Measurements from ENCODE around the gene FAM174A. TPM values are rescaled to one million over a fixed set of nuclear protein-coding genes. Genes with fewer than 3 reads are reported as not detected.

Gene FAM174A
- total RNA-seq = 10 to 100 TPM; 17.6 to 51.5 (median 31.0) TPM

GRCh38 chr5:100535060-100536005, at the start of gene FAM174A:
TSS of gene FAM174A (plus strand) at chr5:100535374. CDS start at chr5:100535531, 157 bp downstream.
- peak; percentile 99 for ATAC-seq
- peaks cover 0 to 9% (median 0%) of the 10 kb centered on the region in 3 donors for H3K9me3 ChIP-seq
- 0 to 1% methylated on average over 11 to 21 of the region's 62 CpGs for WGBS, 2 donors (ENCODE audit: low coverage in 1 of 2)
- H3K27ac ChIP-seq = peak within 1 kb of the TSS; percentile 84 to 91 (median 88)
- TF ChIP-seq POLR2A (IDR thresholded peaks at IDR 0.05) = peak; percentile 36 to 42
- no peak for TF ChIP-seq EP300 (IDR thresholded peaks at IDR 0.05)
- TF ChIP-seq CTCF (IDR thresholded peaks at IDR 0.05) = no peak
- peak; percentile 61 for TF ChIP-seq POLR2AphosphoS5 (IDR thresholded peaks at IDR 0.05)
- H3K4me3 ChIP-seq = peak within 1 kb of the TSS; percentile 64 to 69
- H3K27me3 ChIP-seq = no peaks in the 10 kb centered on the region
- H3K4me1 ChIP-seq = peaks cover 3 to 39% (median 6%) of the 10 kb centered on the region in 3 donors
- H3K36me3 ChIP-seq = no peaks in the 10 kb centered on the region

- WGBS, 2 donors (ENCODE audit: low coverage in 1 of 2) = 93 to 100% methylated on average over 1 of the region's 1 CpG
- no peaks in the 10 kb centered on the region for H3K9me3 ChIP-seq
- no peaks in the 10 kb centered on the region for H3K27me3 ChIP-seq
- no peaks in the 10 kb centered on the region for H3K36me3 ChIP-seq
- ATAC-seq = no peak
- no peak overlapping the region for H3K4me3 ChIP-seq
- no peak for TF ChIP-seq EP300 (IDR thresholded peaks at IDR 0.05)
- TF ChIP-seq CTCF (IDR thresholded peaks at IDR 0.05) = no peak
- TF ChIP-seq POLR2A (IDR thresholded peaks at IDR 0.05) = no peak
- TF ChIP-seq POLR2AphosphoS5 (IDR thresholded peaks at IDR 0.05) = no peak
- H3K27ac ChIP-seq = no peak overlapping the region
- no peaks in the 10 kb centered on the region for H3K4me1 ChIP-seq
Observed at GRCh38 chr5:100493996-100494395, 41.2 kb upstream of the FAM174A start.

- Histone ChIP-seq H3K27ac (no peak overlapping the region), H3K9me3 (no peaks in the 10 kb centered on the region), H3K36me3 (no peaks in the 10 kb centered on the region), H3K4me3 (no peak overlapping the region), H3K4me1 (no peaks in the 10 kb centered on the region), H3K27me3 (no peaks in the 10 kb centered on the region)
- no peak for TF ChIP-seq POLR2AphosphoS5 (IDR thresholded peaks at IDR 0.05)
- no peak for ATAC-seq
- WGBS, 2 donors (ENCODE audit: low coverage in 1 of 2) = 89% methylated on average over 1 of the region's 1 CpG; no CpG with 5 or more reads in 1 of the 2 donors
Observed at GRCh38 chr5:100496296-100496695, 38.9 kb upstream of the FAM174A start.

GRCh38 chr5:100502684-100503083, 32.5 kb upstream of the FAM174A start:
- Histone ChIP-seq H3K27ac (no peak overlapping the region), H3K9me3 (no peaks in the 10 kb centered on the region), H3K4me3 (no peak overlapping the region), H3K27me3 (no peaks in the 10 kb centered on the region), H3K4me1 (no peaks in the 10 kb centered on the region), H3K36me3 (no peaks in the 10 kb centered on the region)
- TF ChIP-seq POLR2A (IDR thresholded peaks at IDR 0.05) (no peak), EP300 (IDR thresholded peaks at IDR 0.05) (no peak), CTCF (IDR thresholded peaks at IDR 0.05) (no peak), POLR2AphosphoS5 (IDR thresholded peaks at IDR 0.05) (no peak)
- WGBS, 2 donors (ENCODE audit: low coverage in 1 of 2) = 78 to 90% methylated on average over 2 of the region's 2 CpGs
- ATAC-seq = no peak

GRCh38 chr5:100505984-100506670, 29.0 kb upstream of the FAM174A start:
- WGBS, 2 donors (ENCODE audit: low coverage in 1 of 2) = 21 to 30% methylated on average over 1 of the region's 1 CpG
- TF ChIP-seq POLR2A (IDR thresholded peaks at IDR 0.05) (no peak), EP300 (IDR thresholded peaks at IDR 0.05) (no peak), CTCF (IDR thresholded peaks at IDR 0.05) (no peak), POLR2AphosphoS5 (IDR thresholded peaks at IDR 0.05) (no peak)
- Histone ChIP-seq H3K27me3 (no peaks in the 10 kb centered on the region), H3K36me3 (no peaks in the 10 kb centered on the region), H3K27ac (no peak overlapping the region), H3K9me3 (no peaks in the 10 kb centered on the region), H3K4me3 (no peak overlapping the region), H3K4me1 (no peaks in the 10 kb centered on the region)
- ATAC-seq = no peak
